Measurements from ENCODE around the gene ADGRL1. TPM values are rescaled to one million over a fixed set of nuclear protein-coding genes. Genes with fewer than 3 reads are reported as not detected.
"Not testable (repeated sequence)": the region's sequence is repeated elsewhere in the genome, so short reads cannot be mapped to it uniquely, and the experiment has no call there.

The ADGRL1 gene
- total RNA-seq, 2 donors from 2014 or later, result 70.8 to 82.6 TPM

DNA sequence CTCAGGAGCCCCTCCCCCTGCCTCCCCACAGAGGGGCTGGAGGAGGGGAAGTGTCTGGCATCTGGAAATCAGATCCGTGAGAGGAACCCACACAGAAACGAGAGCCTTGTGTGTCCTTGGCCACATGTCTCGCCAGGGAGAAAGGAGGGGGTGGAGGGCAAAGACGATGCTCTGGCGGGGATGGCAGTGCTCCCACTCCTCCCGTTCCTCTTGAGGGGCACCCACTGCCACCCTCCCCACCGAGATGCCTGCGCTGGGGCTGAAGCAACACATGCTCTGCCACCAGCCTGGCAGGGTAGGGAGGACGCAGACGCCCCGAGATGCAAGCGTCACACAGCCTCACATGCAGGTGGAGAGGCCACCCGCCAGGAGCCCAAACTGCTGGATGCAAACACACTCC is 2.8 kb downstream of the ADGRL1 start:
- TF ChIP-seq CTCF (conservative IDR thresholded peaks at IDR 0.05), result no peak
- DNase-seq, result no peak
- Mint-ChIP-seq H3K4me1 (peaks cover 11% of the 10 kb centered on the region), H3K36me3 (ENCODE audit: low read depth) (peaks cover 9% of the 10 kb centered on the region), H3K9me3 (peaks cover 1% of the 10 kb centered on the region), H3K4me3 (no peak overlapping the region), H3K27me3 (ENCODE audit: insufficient read depth) (peaks cover 7% of the 10 kb centered on the region), H3K27ac (no peak overlapping the region)
- WGBS, 2 experiments (ENCODE audit: insufficient coverage in 1 of 2, insufficient read length in 1 of 2), result 67 to 81% methylated on average over 9 to 13 of the region's 13 CpGs
- Histone ChIP-seq H3K4me1 (ENCODE audit: control insufficient read depth, insufficient read depth, low read length) (no peaks in the 10 kb centered on the region), H3K27ac (ENCODE audit: low read depth, low read length) (no peak overlapping the region), H3K9ac (ENCODE audit: extremely low read depth, low read length, poor library complexity, severe bottlenecking) (no peak overlapping the region), H3K4me3 (ENCODE audit: low read length) (no peak overlapping the region), H3K36me3 (ENCODE audit: control insufficient read depth, insufficient read depth, low read length) (no peaks in the 10 kb centered on the region), H3K9me3 (ENCODE audit: control insufficient read depth, low read length) (no peaks in the 10 kb centered on the region), H3K27me3 (ENCODE audit: control insufficient read depth, insufficient read depth, low read length, poor library complexity, severe bottlenecking) (no peaks in the 10 kb centered on the region)

DNA sequence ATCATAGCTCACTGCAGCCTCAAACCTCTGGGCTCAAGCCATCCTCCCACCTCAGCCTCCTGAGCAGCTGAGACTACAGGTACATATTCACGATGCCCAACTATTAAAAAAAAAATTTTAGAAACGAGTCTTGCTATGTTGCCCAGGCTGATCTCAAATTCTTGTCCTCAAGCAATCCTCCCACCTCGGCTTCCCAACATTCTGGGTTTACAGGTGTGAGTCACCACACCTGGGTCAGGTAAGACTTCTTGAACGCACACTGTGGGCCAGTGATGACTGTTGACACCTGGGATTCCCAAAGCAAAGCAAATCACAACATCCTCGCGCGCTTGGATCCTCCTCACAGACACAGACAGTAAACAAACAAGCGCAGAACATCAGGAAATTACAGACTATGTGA is 4.5 kb downstream of the ADGRL1 start:
- H3K9me3 Mint-ChIP-seq, H3K4me3 Mint-ChIP-seq, H3K4me1 Mint-ChIP-seq: not testable (repeated sequence)

DNA sequence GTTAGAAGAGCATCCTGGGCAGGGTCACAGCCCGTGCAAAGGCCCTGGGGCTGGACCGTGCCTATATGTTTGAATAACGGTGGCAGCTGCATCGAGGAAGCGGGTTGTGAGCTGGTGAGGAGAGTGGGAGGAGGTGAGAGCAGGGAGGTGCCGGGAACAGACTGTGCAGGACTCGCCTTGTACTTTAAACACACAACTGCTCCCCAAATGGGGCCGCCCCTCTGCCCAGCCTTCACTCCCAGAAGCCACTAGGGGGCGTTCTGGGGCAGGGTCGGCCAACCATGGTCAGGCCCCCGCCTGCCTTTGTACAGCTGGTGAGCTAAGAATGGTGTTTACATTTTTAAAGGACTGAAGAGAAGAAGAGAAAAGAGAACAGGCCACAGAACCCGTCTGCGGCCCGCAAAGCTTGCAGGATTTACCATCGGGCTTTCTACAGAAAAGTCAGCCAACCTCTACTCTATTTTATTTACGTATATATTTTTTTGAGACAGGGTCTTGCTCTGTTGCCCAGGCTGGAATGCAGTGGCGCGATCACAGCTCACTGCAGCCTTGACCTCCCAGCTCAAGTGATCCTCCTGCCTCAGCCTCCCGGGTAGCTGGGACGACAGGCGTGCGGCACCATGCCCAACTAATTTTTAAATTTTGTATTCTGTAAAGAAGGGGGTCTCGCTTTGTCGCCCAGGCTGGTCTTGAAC is 5.7 kb downstream of the ADGRL1 start:
- H3K4me1 ChIP-seq (ENCODE audit: control insufficient read depth, insufficient read depth, low read length); H3K9ac ChIP-seq (ENCODE audit: extremely low read depth, low read length, poor library complexity, severe bottlenecking); H3K36me3 ChIP-seq (ENCODE audit: control insufficient read depth, insufficient read depth, low read length); H3K27ac ChIP-seq (ENCODE audit: low read depth, low read length); H3K9me3 ChIP-seq (ENCODE audit: control insufficient read depth, low read length); H3K4me3 ChIP-seq (ENCODE audit: low read length); H3K36me3 Mint-ChIP-seq (ENCODE audit: low read depth); H3K9me3 Mint-ChIP-seq; H3K27ac Mint-ChIP-seq; H3K27me3 Mint-ChIP-seq (ENCODE audit: insufficient read depth); H3K4me3 Mint-ChIP-seq; H3K27me3 ChIP-seq (ENCODE audit: control insufficient read depth, insufficient read depth, low read length, poor library complexity, severe bottlenecking); H3K4me1 Mint-ChIP-seq: not testable (repeated sequence)
- TF ChIP-seq CTCF (conservative IDR thresholded peaks at IDR 0.05), result peak; percentile 87
- WGBS, 2 experiments (ENCODE audit: insufficient coverage in 1 of 2, insufficient read length in 1 of 2), result 86 to 100% methylated on average over 9 to 22 of the region's 24 CpGs
- peak; percentile 82 for DNase-seq

More for the DNA sequence above, 4.5 kb downstream of the ADGRL1 start:
- WGBS, 2 experiments (ENCODE audit: insufficient coverage in 1 of 2, insufficient read length in 1 of 2), result 94% methylated on average over 6 to 8 of the region's 8 CpGs
- H3K9me3 ChIP-seq (ENCODE audit: control insufficient read depth, low read length); H3K27me3 Mint-ChIP-seq (ENCODE audit: insufficient read depth); H3K27ac Mint-ChIP-seq; DNase-seq; H3K36me3 ChIP-seq (ENCODE audit: control insufficient read depth, insufficient read depth, low read length); H3K4me3 ChIP-seq (ENCODE audit: low read length); H3K4me1 ChIP-seq (ENCODE audit: control insufficient read depth, insufficient read depth, low read length); H3K36me3 Mint-ChIP-seq (ENCODE audit: low read depth); H3K27ac ChIP-seq (ENCODE audit: low read depth, low read length); H3K9ac ChIP-seq (ENCODE audit: extremely low read depth, low read length, poor library complexity, severe bottlenecking); H3K27me3 ChIP-seq (ENCODE audit: control insufficient read depth, insufficient read depth, low read length, poor library complexity, severe bottlenecking): not testable (repeated sequence)

Measured in endodermal cell (in vitro differentiated cells).